ENCODE results near the gene TTC27.

Gene TTC27

GRCh38 chr2:32810909-32811495, 183.2 kb downstream of the TTC27 start:
- no peak for DNase-seq (ENCODE audit: low read depth)
- H3K4me3 ChIP-seq (ENCODE audit: low read length) = no peak overlapping the region
- no peak for TF ChIP-seq CTCF (conservative IDR thresholded peaks at IDR 0.05; ENCODE audit: low read depth, low read length)

- no peak for DNase-seq (ENCODE audit: low read depth)
- H3K4me3 ChIP-seq (ENCODE audit: low read length) = no peak overlapping the region
- no peak for TF ChIP-seq CTCF (conservative IDR thresholded peaks at IDR 0.05; ENCODE audit: low read depth, low read length)
Measured at GRCh38 chr2:32811696-32812095, 183.8 kb downstream of the TTC27 start.

GRCh38 chr2:32812316-32812715, 184.5 kb downstream of the TTC27 start:
- H3K4me3 ChIP-seq (ENCODE audit: low read length) = no peak overlapping the region
- no peak for DNase-seq (ENCODE audit: low read depth)
- TF ChIP-seq CTCF (conservative IDR thresholded peaks at IDR 0.05; ENCODE audit: low read depth, low read length) = no peak

- TF ChIP-seq CTCF (conservative IDR thresholded peaks at IDR 0.05; ENCODE audit: low read depth, low read length) = no peak
- no peak for DNase-seq (ENCODE audit: low read depth)
- no peak overlapping the region for H3K4me3 ChIP-seq (ENCODE audit: low read length)
Measured at GRCh38 chr2:32820088-32820487, 192.2 kb downstream of the TTC27 start.

GRCh38 chr2:32820701-32821100, 192.9 kb downstream of the TTC27 start:
- no peak for TF ChIP-seq CTCF (conservative IDR thresholded peaks at IDR 0.05; ENCODE audit: low read depth, low read length)
- no peak for DNase-seq (ENCODE audit: low read depth)
- H3K4me3 ChIP-seq (ENCODE audit: low read length) = no peak overlapping the region

DNA sequence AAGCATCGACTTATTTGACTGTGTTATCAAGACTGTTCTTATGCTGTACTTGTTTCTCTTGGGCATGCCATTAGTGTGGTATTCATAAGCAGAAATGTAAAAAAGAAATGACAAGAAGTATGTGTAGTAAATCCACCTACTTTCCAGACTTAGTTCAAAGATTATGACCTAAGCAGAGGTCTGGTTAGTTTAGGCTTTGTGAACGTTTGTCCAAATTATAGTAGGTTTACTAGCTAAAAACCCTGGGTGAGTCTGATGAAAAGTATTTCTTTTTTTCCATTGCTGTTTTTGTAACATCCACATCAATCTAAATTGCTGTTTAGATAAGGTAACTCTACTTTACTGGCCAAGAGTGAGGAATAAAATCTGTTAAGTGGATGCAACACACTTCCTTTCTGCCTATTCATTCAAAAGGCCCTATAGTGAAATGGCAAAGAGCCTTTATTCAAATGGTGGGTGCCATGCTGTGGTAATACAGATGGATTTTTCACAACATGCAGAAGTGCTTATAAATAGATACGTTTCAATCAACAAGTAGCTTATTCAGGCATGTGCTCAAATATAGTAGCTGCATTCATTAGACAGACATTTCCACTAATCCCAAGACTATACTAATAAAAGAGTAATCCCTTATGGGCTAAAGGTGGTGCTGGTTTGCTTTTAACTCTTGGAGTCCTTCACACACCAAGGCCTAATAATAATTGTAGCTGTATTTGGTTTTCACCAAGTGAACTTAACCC, 196.4 kb downstream of the TTC27 start:
- DNase-seq (ENCODE audit: low read depth) = peak; percentile 59
- no peak for TF ChIP-seq CTCF (conservative IDR thresholded peaks at IDR 0.05; ENCODE audit: low read depth, low read length)
- no peak overlapping the region for H3K4me3 ChIP-seq (ENCODE audit: low read length)

GRCh38 chr2:32825291-32825712, 197.5 kb downstream of the TTC27 start:
- H3K4me3 ChIP-seq (ENCODE audit: low read length) = no peak overlapping the region
- DNase-seq (ENCODE audit: low read depth) = peak; percentile 53

More at GRCh38 chr2:32825291-32825712, 197.5 kb downstream of the TTC27 start:
- no peak for TF ChIP-seq CTCF (conservative IDR thresholded peaks at IDR 0.05; ENCODE audit: low read depth, low read length)
